CD4-positive, alpha-beta memory T cell (primary cell): ENCODE results near the gene COA1. TPM values are rescaled to one million over a fixed set of nuclear protein-coding genes. Genes with fewer than 3 reads are reported as not detected.
A peak's percentile ranks its signal among the peaks of the same experiment; 100 is the strongest.
"Not testable (repeated sequence)": the region's sequence is repeated elsewhere in the genome, so short reads cannot be mapped to it uniquely, and the experiment has no call there.

Source experiments
- CTCF ChIA-PET: fragments of 350-600 bp; sonication (Branson Sonifier 250); formaldehyde crosslinking; loops from one replicate; lab custom pipeline; 2021; ENCODE audit warnings: inconsistent platforms; ENCODE audit not compliant: partially characterized antibody; lab: Charles Lee
- POLR2A ChIA-PET: fragments of 350-600 bp; sonication (Branson Sonifier 250); formaldehyde crosslinking; loops from one replicate; lab custom pipeline; 2021; ENCODE audit not compliant: partially characterized antibody; lab: Charles Lee
- DNase-seq, 5 donors: peaks; one replicate each; pipeline versions ENCODE4 v3.0.0 to v3.0.0-alpha.2; 2020 to 2022; ENCODE audit warnings: mixed read lengths in 1 of 5
- H3K27ac ChIP-seq: one replicate; pipeline ENCODE4 v1.7.0; 2013; ENCODE audit warnings: low read depth, low read length
- H3K27me3 ChIP-seq: 2 replicates; pipeline ENCODE4 v1.7.0; 2013; ENCODE audit warnings: mild to moderate bottlenecking, low read length, moderate library complexity; ENCODE audit not compliant: insufficient read depth
- H3K36me3 ChIP-seq: 2 replicates; pipeline ENCODE4 v1.7.0; 2013; ENCODE audit warnings: mild to moderate bottlenecking, low read length, moderate library complexity; ENCODE audit not compliant: insufficient read depth
- H3K4me1 ChIP-seq: 2 replicates; pipeline ENCODE4 v1.7.0; 2013; ENCODE audit warnings: mild to moderate bottlenecking, low read length, moderate library complexity; ENCODE audit not compliant: insufficient read depth
- H3K4me3 ChIP-seq, 2 donors: one replicate each; pipeline ENCODE4 v1.7.0; 2013; ENCODE audit warnings: low read length in 2 of 2, mild to moderate bottlenecking in 1 of 2
- H3K9me3 ChIP-seq, 2 donors: one replicate each; pipeline ENCODE4 v1.7.0; 2013; ENCODE audit warnings: low read length in 2 of 2, control low read depth in 1 of 2; ENCODE audit not compliant: control insufficient read depth in 1 of 2
- H3K27ac Mint-ChIP-seq, 7 donors: one replicate each; pipeline ENCODE4 v1.8.0; 2020 to 2021; ENCODE audit warnings: mixed read lengths in 7 of 7, mild to moderate bottlenecking in 6 of 7, inconsistent platforms in 3 of 7, moderate library complexity in 3 of 7
- H3K27me3 Mint-ChIP-seq, 2 donors: one replicate each; pipeline ENCODE4 v1.8.0; 2020 to 2021; ENCODE audit warnings: mixed read lengths in 2 of 2
- H3K36me3 Mint-ChIP-seq, 2 donors: one replicate each; pipeline ENCODE4 v1.8.0; 2020 to 2021; ENCODE audit warnings: mixed read lengths in 2 of 2, inconsistent platforms in 1 of 2, mild to moderate bottlenecking in 1 of 2
- H3K4me1 Mint-ChIP-seq, 4 donors: one replicate each; pipeline ENCODE4 v1.8.0; 2020 to 2021; ENCODE audit warnings: mixed read lengths in 4 of 4, mild to moderate bottlenecking in 1 of 4
- H3K4me3 Mint-ChIP-seq, 8 donors: one replicate each; pipeline ENCODE4 v1.8.0; 2020 to 2021; ENCODE audit warnings: mixed read lengths in 8 of 8, mild to moderate bottlenecking in 7 of 8, moderate library complexity in 6 of 8, inconsistent platforms in 3 of 8
- H3K9me3 Mint-ChIP-seq, 8 donors: one replicate each; pipeline ENCODE4 v1.8.0; 2020 to 2021; ENCODE audit warnings: mixed read lengths in 8 of 8, mild to moderate bottlenecking in 5 of 8, inconsistent platforms in 3 of 8, moderate library complexity in 1 of 8
- intact Hi-C: fragments of 100-400 bp; cut with micrococcal nuclease; formaldehyde crosslinking; loops from one replicate; pipeline ENCODE4 v1.15.1; 2023
- polyA plus RNA-seq, 2 donors: library from polyadenylated mRNA; unstranded; fragments of 300-500 nt; fragmentation: Illumina TruSeq; gene quantifications; one replicate each; pipeline ENCODE4 v1.2.3, GENCODE V29; 2021
- total RNA-seq, 2 experiments: library from RNA; stranded (reverse); gene quantifications; one replicate each; pipeline ENCODE4 v1.2.3, GENCODE V29; 2021

Gene COA1
- total and polyA plus RNA-seq, 4 experiments from 2014 or later, result 43.7 to 56.4 (median 52.6) TPM

DNA sequence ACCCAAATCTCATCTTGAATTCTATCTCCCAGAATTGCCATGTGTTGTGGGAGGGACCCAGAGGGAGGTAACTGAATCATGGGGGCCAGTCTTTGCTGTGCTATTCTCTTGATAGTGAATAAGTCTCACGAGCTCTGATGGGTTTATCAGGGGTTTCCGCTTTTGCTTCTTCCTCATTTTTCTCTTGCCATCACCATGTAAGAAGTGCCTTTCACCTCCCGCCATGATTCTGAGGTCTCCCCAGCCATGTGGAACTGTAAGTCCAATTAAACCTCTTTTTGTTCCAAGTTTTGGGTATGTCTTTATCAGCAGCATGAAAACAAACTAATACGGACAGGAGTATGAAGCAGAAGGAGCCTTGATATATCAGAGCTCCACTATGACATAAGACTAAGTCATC is 41.5 kb downstream of the COA1 start:
- H3K27me3 ChIP-seq, H3K9me3 ChIP-seq, H3K4me3 ChIP-seq, H3K36me3 ChIP-seq, intact Hi-C loops, H3K9me3 Mint-ChIP-seq, DNase-seq, H3K4me3 Mint-ChIP-seq, H3K27ac ChIP-seq, H3K27me3 Mint-ChIP-seq: not testable (repeated sequence)
- peaks cover 20% of the 10 kb centered on the region for H3K4me1 ChIP-seq
- Mint-ChIP-seq H3K4me1 (peaks cover 43 to 64% (median 53%) of the 10 kb centered on the region in 4 donors), H3K36me3 (peaks cover 8 to 13% of the 10 kb centered on the region in 2 donors), H3K27ac (peak overlapping the region in 1 of 7 donors; percentile 24)
- ChIA-PET CTCF (interaction anchor here (0.9 to 7.3 kb wide), 4 partner anchors 11 to 105 kb away, joined by 3 to 58 read pairs (median 18); partner anchors contain the start of gene STK17A), POLR2A (interaction anchor here (1.7 to 2.7 kb wide), 3 partner anchors 10 to 105 kb away, joined by 6 to 13 read pairs (median 11); partner anchors contain the start of gene STK17A)

DNA sequence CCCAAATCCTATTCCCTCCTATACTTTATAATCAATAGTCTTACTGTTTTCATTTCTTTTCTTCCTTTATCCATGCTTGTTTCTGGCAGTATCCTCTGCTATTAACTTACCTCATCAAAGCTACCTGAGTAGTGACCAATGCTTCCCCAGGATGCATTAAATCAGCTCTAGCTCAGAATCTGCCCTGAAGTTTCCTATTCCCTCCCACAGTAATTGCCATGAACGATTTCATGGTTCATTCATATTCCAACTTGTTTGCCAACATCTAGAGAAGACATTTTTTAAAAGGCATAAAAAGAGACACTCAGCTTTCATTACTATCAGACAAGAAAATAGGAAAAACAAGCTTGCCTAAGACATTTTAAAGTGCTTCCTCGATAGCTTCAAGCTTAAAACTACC is 42.3 kb downstream of the COA1 start:
- H3K27ac ChIP-seq, result no peak overlapping the region
- H3K9me3 Mint-ChIP-seq, result peaks cover 0 to 4% (median 0%) of the 10 kb centered on the region in 8 donors
- no peak for DNase-seq
- no peak overlapping the region for H3K4me3 ChIP-seq
- ChIA-PET CTCF (interaction anchor here (0.6 to 7.3 kb wide), 4 partner anchors 9 to 104 kb away, joined by 3 to 58 read pairs (median 17); partner anchors contain the start of gene STK17A), POLR2A (interaction anchor here (1.1 to 2.7 kb wide), 6 partner anchors 11 to 104 kb away, joined by 3 to 13 read pairs (median 7); partner anchors contain the start of gene STK17A)
- no peaks in the 10 kb centered on the region for H3K36me3 ChIP-seq
- no peaks in the 10 kb centered on the region for H3K9me3 ChIP-seq
- intact Hi-C loops, result no loop called here
- H3K27me3 ChIP-seq, result no peaks in the 10 kb centered on the region
- H3K4me3 Mint-ChIP-seq, result no peak overlapping the region
- H3K27me3 Mint-ChIP-seq, result no peaks in the 10 kb centered on the region
- peaks cover 45 to 73% (median 55%) of the 10 kb centered on the region in 4 donors for H3K4me1 Mint-ChIP-seq
- peak overlapping the region in 2 of 7 donors; percentile 1 to 14 for H3K27ac Mint-ChIP-seq
- peaks cover 27% of the 10 kb centered on the region for H3K4me1 ChIP-seq
- H3K36me3 Mint-ChIP-seq, result peaks cover 8 to 13% of the 10 kb centered on the region in 2 donors

DNA sequence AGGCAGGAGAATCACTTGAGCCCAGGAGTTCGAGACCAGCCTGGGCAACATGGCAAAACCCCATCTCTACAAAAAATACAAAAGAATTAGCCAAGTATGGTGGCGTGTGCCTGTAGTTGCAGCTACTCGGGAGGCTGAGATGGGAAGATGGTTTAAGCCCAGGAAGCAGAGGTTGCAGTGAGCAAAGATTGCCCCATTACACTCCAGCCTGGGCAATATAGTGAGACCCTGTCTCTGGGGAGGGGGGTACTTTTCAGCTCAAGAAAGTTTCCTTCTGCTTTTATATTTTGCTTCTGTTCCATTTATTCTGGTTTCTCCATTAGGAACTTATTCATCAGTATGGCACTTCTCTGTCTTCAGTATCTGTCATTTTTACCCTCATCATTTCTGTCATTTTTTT is 48.6 kb downstream of the COA1 start:
- H3K4me1 ChIP-seq, result peaks cover 56% of the 10 kb centered on the region
- no peak for DNase-seq
- H3K27me3 Mint-ChIP-seq, result no peaks in the 10 kb centered on the region
- no peaks in the 10 kb centered on the region for H3K9me3 Mint-ChIP-seq
- ChIA-PET POLR2A (interaction anchor here (0.7 to 2.1 kb wide), 3 partner anchors 12 to 98 kb away, joined by 3 to 11 read pairs (median 5); partner anchors contain the start of gene STK17A), CTCF (interaction anchor here (1.1 to 2.4 kb wide), 3 partner anchors 19 to 98 kb away, joined by 3 to 12 read pairs (median 4); partner anchors contain the start of gene STK17A)
- H3K4me3 ChIP-seq, result no peak overlapping the region
- peak overlapping the region; percentile 38 to 84 (median 70) for H3K27ac Mint-ChIP-seq
- H3K27me3 ChIP-seq, result no peaks in the 10 kb centered on the region
- peak overlapping the region in 1 of 8 donors; percentile 17 for H3K4me3 Mint-ChIP-seq
- peaks cover 61 to 88% (median 68%) of the 10 kb centered on the region in 4 donors for H3K4me1 Mint-ChIP-seq
- H3K9me3 ChIP-seq, result no peaks in the 10 kb centered on the region
- intact Hi-C loops, result loop anchor here (5.0 kb wide), 1 partner anchor 33 kb away; no protein-coding TSS in a partner anchor
- H3K36me3 ChIP-seq, result no peaks in the 10 kb centered on the region
- no peak overlapping the region for H3K27ac ChIP-seq
- no peaks in the 10 kb centered on the region for H3K36me3 Mint-ChIP-seq

DNA sequence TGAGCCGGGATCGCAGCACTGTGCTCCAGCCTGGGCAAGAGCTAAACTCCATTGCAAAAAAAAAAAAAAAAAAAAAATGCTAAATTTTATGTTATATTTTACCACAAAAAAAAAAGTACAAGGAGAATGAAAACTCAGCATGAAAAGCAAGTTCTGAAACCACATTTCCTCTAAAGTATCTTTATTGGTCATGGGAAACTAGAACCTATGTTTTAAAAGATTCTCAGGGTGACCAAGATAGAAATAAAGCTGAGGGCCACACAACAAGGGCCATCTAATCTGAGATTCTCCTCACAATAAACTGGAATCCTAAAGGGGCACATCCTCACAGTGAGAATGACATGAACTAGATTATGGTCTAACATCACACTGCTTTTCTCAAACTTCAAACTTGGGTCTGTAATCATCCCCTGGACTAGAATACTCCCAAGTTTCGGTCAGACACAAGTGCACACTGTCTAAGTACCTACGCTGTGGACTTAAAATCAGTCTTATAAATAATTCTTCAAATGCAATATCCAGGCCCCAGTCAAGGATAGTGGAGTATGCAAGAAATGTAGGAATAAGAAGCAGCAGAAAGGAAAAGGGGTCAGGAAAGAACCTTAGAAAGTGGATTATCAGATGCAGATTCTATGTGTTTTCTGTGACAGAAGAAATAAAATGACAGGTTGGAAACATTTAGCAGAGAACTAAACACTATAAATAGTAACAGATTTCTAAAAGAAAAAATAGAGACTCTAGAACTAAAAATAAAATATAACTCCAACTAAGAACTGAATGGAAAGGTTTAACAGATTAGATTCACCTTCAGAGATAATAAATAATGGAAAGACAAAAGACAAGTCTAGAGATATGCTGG is 49.9 kb downstream of the COA1 start:
- peaks cover 56% of the 10 kb centered on the region for H3K4me1 ChIP-seq
- CTCF ChIA-PET, result interaction anchor here (0.6 to 3.7 kb wide), 5 partner anchors 10 to 237 kb away, joined by 3 to 14 read pairs (median 7); partner anchors contain the start of gene STK17A
- Mint-ChIP-seq H3K27ac (peak overlapping the region; percentile 48 to 84 (median 73)), H3K4me3 (peak overlapping the region in 7 of 8 donors; percentile 5 to 71 (median 65)), H3K9me3 (no peaks in the 10 kb centered on the region), H3K36me3 (peaks cover 0 to 2% of the 10 kb centered on the region in 2 donors), H3K4me1 (peaks cover 58 to 83% (median 64%) of the 10 kb centered on the region in 4 donors), H3K27me3 (no peaks in the 10 kb centered on the region)
- H3K27ac ChIP-seq, result no peak overlapping the region
- H3K27me3 ChIP-seq, result no peaks in the 10 kb centered on the region
- H3K4me3 ChIP-seq, result no peak overlapping the region
- POLR2A ChIA-PET, result interaction anchor here (0.9 to 2.1 kb wide), 6 partner anchors 10 to 97 kb away, joined by 3 to 11 read pairs (median 4); partner anchors contain the start of gene STK17A
- H3K36me3 ChIP-seq, result no peaks in the 10 kb centered on the region
- DNase-seq, result no peak
- H3K9me3 ChIP-seq, result no peaks in the 10 kb centered on the region
- intact Hi-C loops, result loop anchor here (2.0 to 5.0 kb wide), 2 partner anchors 15 to 32 kb away; no protein-coding TSS in a partner anchor

DNA sequence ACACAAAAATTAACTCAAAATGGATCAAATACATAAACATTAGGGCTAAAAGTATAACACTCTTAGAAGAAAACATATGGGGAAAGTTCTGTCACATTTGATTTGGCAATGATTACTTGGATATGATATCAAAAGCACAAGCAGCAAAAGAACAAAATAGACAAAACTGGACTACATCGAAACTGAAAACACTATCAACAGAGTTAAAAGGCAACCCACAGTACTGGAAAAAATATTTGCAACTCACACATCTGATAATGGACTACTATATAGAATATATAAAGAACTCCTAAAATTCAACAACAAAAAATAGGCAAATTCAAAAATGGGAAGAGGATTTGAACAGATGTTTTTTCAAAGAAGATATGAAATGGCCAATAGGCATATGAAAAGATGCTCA is 51.0 kb downstream of the COA1 start:
- H3K4me1 Mint-ChIP-seq, result peaks cover 55 to 84% (median 64%) of the 10 kb centered on the region in 4 donors
- H3K36me3 Mint-ChIP-seq, result peaks cover 0 to 3% of the 10 kb centered on the region in 2 donors
- ChIA-PET POLR2A (interaction anchor here (0.9 to 1.9 kb wide), 5 partner anchors 8 to 95 kb away, joined by 3 to 6 read pairs (median 3); partner anchors contain the start of gene STK17A), CTCF (interaction anchor here (1.1 to 3.7 kb wide), 4 partner anchors 8 to 95 kb away, joined by 3 to 14 read pairs (median 6); partner anchors contain the start of gene STK17A)
- Histone ChIP-seq H3K4me3 (no peak overlapping the region), H3K9me3 (no peaks in the 10 kb centered on the region), H3K27me3 (no peaks in the 10 kb centered on the region), H3K36me3 (no peaks in the 10 kb centered on the region), H3K4me1 (peaks cover 56% of the 10 kb centered on the region), H3K27ac (no peak overlapping the region)
- no peak for DNase-seq
- no peaks in the 10 kb centered on the region for H3K27me3 Mint-ChIP-seq
- peak overlapping the region; percentile 11 to 71 (median 50) for H3K4me3 Mint-ChIP-seq
- peak overlapping the region; percentile 19 to 89 (median 72) for H3K27ac Mint-ChIP-seq
- H3K9me3 Mint-ChIP-seq, result peaks cover 0 to 2% (median 0%) of the 10 kb centered on the region in 8 donors
- intact Hi-C loops, result loop anchor here (2.0 kb wide), 1 partner anchor 14 kb away; no protein-coding TSS in a partner anchor

DNA sequence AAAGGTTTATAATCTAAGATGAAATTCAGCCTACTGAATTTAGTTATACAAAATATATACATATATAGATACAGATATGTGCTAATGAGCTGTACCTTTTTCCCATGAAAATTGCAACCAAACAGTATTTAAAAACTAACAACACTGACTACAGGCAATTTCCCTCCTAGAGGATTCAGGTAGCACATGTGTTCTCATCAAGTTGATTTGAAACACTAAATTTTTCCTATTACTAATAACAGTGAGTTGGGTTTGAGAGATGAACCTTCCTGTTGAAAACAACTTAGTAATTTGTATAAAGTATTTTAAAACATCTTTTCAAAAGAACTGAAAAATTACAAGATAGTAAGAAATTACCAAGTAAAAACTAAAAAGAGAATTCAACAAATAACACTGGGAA is 51.5 kb downstream of the COA1 start:
- no peaks in the 10 kb centered on the region for H3K27me3 Mint-ChIP-seq
- peak overlapping the region in 7 of 8 donors; percentile 11 to 71 (median 55) for H3K4me3 Mint-ChIP-seq
- no peak overlapping the region for H3K27ac ChIP-seq

More for the DNA sequence above, 51.5 kb downstream of the COA1 start:
- H3K36me3 Mint-ChIP-seq, result peaks cover 1 to 7% of the 10 kb centered on the region in 2 donors
- peaks cover 58% of the 10 kb centered on the region for H3K4me1 ChIP-seq
- H3K9me3 ChIP-seq, result no peaks in the 10 kb centered on the region
- no peaks in the 10 kb centered on the region for H3K36me3 ChIP-seq
- peaks cover 0 to 2% (median 0%) of the 10 kb centered on the region in 8 donors for H3K9me3 Mint-ChIP-seq
- intact Hi-C loops, result loop anchor here (2.0 kb wide), 1 partner anchor 13 kb away; no protein-coding TSS in a partner anchor
- ChIA-PET CTCF (interaction anchor here (1.1 to 3.7 kb wide), 4 partner anchors 8 to 95 kb away, joined by 3 to 14 read pairs (median 6); partner anchors contain the start of gene STK17A), POLR2A (interaction anchor here (0.6 to 1.4 kb wide), 5 partner anchors 9 to 95 kb away, joined by 3 to 6 read pairs (median 3); partner anchors contain the start of gene STK17A)
- DNase-seq, result no peak
- H3K27ac Mint-ChIP-seq, result peak overlapping the region in 6 of 7 donors; percentile 38 to 89 (median 74)
- H3K4me3 ChIP-seq, result no peak overlapping the region
- no peaks in the 10 kb centered on the region for H3K27me3 ChIP-seq
- peaks cover 59 to 87% (median 66%) of the 10 kb centered on the region in 4 donors for H3K4me1 Mint-ChIP-seq
